ENCODE measurements around the gene CYP2J2.
"Not testable (repeated sequence)": the region's sequence is repeated elsewhere in the genome, so short reads cannot be mapped to it uniquely, and the experiment has no call there.

Gene CYP2J2

DNA sequence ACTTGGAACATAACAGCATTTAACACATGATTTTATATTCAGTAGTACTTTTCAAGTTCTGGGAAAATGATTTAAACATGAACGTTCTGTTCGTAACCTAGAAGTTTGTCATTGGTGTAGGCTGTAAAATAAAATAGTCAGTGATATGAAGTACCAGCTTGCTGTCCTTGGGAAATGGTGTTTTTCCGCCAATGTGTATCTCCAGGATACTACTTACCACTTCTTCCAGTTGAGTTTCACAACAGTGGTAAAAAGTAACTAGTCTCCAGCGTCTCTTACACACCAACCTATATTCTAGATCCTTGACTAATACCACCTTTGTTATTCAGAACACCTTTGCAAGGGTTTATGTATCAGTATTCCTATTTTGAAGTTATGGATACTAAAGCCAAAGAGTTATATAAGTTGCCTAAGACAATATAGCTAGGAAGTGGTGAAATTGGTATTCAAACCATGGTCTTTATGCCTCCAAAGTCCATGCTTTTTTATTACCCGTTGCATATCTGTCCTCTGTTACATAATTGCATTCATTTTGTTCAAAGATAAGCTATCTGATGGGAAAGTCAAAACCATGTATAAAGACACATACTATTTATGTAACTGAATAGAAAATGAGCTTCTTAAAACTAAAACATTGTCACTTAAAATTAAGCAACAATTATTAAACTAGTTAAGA is 68.8 kb downstream of the CYP2J2 start:
- DNase-seq = no peak

DNA sequence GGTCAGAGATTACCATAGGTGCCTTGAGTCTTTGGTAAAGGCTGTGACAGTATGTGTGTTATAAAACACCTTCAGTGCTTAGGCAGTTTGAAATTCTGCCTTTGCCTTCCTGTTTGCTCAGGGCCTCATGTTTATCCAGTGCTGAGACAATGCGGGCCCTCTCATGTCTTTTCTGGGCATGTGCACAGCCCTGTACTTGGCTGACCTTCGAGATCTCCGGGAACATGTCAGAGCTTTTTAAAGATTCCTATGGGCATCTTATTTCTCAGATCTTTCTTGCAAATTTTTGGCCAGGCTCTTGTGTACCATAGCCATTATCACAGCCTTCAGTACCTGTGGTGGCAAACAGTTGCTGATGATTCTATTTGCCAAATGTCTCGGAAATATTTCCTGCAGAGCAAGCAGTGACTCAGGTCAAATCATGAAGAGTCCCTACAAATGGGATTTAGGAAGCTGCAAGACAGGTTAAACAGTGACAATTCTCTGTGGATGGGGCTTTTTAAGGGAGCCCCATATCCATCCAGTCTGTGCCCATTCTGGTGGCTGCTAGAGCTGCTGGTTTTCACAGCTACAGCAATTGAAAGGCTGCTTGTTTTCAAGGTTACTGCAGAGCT is 69.7 kb downstream of the CYP2J2 start:
- no peak for DNase-seq

DNA sequence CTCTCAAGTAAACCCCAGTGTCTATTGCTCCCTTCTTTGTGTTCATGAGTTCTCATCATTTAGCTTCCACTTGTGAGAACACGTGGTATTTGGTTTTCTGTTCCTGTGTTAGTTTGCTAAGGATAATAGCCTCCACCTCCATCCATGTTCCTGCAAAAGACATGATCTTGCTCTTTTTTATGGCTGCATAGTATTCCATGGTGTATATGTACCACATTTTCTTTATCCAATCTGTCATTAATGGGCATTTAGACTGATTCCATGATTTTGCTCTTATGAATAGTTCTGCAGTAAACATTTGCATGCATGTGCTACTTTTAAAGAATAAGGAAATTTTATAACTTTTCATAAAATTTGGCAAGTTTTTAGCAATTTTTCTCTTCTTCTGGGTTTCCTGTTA is 71.3 kb downstream of the CYP2J2 start:
- not testable (repeated sequence) for DNase-seq

DNA sequence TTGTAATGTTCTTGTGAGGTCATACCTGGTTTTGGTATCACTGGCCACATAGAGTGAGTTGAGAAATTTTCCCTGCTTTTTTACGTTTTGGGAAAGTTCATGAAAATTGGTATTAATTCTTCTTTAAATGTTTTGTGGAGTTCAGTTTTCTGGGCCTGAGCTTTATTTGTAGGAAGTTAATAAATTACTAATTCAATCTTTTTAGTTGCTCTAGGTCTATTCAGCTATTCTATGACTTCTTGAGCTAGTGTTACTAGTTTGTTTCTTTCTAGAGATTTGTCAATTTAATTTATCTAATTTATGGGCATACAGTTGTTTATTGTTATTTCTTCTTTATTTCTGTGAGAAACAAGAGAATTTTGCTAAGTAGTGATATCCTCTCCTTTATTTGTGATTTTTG is 74.5 kb downstream of the CYP2J2 start:
- no peak for DNase-seq

DNA sequence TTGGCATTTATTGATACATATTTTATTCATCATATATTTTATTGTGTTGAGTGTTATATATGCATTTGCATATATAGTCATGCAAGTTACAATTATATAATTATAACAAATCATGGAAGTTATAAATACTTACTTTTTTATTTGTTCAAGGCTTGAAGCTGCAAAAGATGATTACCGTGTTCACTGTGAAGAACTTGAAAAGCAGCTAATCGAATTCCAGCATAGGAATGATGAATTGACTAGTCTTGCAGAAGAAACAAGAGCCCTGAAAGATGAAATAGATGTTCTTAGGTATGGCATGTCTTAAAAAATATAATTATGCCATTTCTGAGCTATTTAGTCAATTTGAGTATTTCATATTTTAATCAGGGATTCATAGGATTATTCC is 79.7 kb downstream of the CYP2J2 start:
- no peak for DNase-seq

DNA sequence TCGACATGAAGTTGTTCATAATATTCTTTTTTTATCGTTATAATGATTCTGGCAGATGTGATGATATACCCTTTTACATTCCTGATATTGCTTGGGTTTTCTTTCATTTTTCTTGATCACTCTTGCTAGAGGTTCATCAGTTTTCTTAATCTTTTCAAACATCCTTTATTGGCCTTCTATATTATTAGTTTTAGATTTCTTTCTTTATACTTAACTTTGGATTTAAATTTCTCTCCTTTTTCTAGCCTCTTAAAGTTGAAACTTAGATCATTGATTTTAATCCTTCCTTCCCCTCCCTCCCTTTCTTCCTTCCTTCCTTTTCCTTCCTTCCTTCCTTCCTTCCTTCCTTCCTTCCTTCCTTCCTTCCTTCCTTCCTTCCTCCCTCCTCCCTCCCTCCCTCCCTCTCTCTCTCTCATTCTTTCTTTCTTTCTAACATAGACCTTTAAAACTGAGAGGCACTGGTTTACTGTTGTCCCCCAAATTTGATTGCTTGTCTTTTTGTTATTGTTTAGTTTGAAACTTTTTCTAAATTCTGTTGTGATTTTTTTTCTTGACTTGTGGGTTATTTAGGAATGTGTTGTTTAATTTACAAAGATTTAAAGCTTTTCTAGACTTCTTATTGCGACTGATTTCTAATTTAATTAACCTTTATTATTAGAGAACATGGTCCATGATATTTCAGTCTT is 80.2 kb downstream of the CYP2J2 start:
- DNase-seq = no peak

DNA sequence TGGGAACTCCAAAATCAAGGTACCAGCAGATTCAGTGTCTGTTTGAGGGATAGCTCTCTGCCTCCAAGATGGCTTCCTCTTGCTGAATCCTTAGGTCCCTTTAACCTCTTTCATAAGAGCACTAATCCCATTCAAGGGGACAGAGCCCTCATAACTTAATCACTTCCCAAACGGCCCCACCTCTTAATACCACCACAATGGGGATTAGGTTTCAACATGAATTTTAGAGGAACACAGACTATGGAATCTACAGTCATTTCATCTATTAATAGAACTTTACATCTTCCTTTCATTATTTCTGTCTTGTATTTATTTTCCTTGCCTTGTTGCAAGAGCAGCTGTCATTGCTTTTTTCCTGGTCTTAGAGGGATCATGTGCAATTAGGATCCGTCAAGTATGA is 81.5 kb downstream of the CYP2J2 start:
- no peak for DNase-seq

Data from CD4-positive, alpha-beta T cell treated with Interleukin-17A for 4 hours (primary cell).